HG03460 (cell line): ENCODE data around the gene PHF12.

Experiments
- ATAC-seq: cut with Tn5 transposase; IDR thresholded peaks from one replicate; pipeline ENCODE4 v1.9.1; 2021; ENCODE audit not compliant: unreplicated experiment

The PHF12 gene

GRCh38 chr17:28862561-28862960, 88.8 kb downstream of the PHF12 start:
- no peak for ATAC-seq

- no peak for ATAC-seq
Observed at GRCh38 chr17:28861393-28862203, 89.7 kb downstream of the PHF12 start.

DNA sequence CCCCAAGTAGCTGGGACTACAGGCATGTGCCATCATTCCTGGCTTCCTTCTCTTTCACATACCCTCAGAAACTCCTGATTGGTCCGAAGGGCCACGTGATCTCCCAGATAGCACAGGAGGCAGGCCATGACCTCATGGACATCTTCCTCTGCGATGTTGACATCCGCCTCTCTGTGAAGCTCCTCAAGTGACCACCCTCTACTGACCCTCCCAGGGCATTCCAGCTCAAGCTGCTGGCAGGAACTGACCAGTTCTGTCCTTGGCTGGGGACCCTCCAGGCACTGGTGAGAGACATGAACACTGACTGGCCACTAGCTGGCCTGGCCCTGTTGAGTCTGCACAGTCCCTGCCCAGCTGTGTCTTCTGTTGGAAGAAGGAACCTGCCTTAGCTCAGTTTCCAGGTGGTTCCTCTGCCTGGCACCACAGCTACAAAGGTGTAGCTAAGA, 90.9 kb downstream of the PHF12 start:
- ATAC-seq, result no peak

DNA sequence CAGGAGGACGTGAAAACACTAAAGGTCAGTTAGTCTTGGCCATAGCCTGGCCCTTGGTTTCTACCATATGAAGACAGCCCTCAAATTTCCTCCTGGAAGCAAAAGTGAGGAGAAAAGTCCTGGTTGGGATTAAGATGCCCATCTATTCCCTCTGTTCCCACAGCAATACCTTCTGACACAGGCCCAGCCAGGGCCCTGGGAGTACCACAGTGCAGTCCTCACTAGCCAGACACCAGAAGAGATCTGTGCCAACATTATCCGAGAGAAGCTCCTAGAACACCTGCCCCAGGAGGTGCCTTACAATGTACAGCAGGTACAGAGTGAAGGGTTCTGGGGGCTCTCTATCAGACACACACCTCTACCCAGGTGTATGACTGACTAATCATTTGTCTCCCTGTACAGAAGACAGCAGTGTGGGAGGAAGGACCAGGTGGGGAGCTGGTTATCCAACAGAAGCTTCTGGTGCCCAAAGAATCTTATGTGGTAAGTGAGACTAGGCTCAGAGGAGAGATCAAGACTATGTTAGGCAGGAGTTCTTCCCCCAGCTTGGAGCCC, 92.4 kb downstream of the PHF12 start:
- no peak for ATAC-seq

GRCh38 chr17:28857905-28858800, 93.2 kb downstream of the PHF12 start:
- no peak for ATAC-seq

GRCh38 chr17:28856028-28856574, 95.2 kb downstream of the PHF12 start:
- ATAC-seq, result no peak

- ATAC-seq, result no peak
Observed at GRCh38 chr17:28855336-28855679, 96.0 kb downstream of the PHF12 start.
